RPMI7951 (cell line): ENCODE data around the gene CRB2. TPM values are rescaled to one million over a fixed set of nuclear protein-coding genes. Genes with fewer than 3 reads are reported as not detected.

Source experiments
- DNase-seq: peaks from one replicate; pipeline ENCODE4 v3.0.0-alpha.2; 2012; ENCODE audit warnings: low read depth
- total RNA-seq: library from RNA; depleted of rRNA; stranded (reverse); fragments of >200 nt; shearing (Covaris generic); gene quantifications from 2 replicates; pipeline ENCODE4 v1.2.3, GENCODE V29; 2014

The CRB2 gene
- total RNA-seq, 1 experiment from 2014 or later = not detected

DNA sequence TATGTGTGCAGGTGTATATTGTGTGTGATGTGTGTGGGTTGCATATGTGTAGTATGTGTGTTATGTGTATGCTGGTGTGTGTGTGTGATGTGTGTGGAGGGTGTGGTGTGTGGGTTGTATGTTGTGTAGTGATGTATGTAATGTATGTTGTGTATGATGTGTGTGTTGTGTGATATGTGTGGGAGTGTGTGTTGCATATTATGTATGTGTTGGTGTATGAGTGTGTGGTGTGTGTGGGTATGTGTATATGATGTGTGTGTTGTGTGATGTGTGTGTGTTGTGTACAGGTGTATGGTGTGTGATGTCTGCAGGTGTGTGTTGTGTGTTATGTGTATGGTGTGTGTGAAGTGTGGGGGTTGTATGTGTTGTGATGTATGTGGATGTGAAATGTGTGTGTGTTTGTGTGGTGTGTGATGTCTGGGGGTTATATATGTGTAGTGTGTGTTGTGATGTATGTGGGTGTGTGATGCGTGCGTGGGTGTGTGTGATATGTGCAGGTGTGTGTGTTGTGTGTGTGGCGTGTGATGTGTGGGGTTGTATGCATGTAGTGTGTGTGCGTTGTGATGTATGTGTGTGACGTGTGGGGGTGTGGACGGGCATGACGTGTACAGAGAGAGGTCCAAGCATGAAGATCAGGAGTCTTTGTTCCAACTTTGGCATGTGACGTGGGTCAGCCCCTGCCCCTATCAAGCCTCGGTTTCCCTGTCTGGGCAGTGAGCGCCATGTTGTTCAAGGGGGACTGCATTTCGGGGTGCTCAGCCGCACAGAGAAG is 8.5 kb upstream of the CRB2 start:
- DNase-seq = peak; percentile 22

DNA sequence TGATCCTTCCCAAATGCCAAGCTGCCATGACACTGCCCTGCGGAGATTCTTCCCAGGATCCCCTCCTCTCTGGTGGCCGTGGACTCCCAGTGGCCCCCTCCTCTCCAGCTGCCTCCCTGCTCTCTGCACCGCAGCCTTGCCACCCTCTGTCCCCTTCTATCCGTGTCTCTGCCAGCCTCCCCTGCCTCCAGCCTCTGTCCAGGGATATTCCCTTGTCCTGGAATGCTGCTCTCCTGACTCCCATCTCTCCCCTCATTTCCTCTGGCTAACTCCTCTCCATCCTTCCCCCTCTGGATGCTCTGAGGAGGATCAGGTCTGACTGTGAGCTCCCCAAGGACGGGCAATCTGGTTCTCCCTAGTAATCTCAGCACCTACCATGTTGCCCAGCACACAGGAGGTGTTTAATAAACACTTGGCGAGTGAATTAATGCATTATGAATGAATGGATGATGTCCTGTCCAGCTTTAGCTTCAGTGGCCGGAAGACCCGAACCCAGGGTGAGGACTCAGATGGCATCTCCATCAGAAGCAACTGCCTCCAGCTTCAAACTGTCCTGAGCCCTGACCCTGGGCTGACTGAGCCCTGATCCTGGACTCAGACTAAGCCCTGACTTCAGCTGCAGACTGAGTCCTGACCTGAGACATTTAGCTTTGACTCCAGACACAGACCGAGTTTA is 7.5 kb upstream of the CRB2 start:
- no peak for DNase-seq

DNA sequence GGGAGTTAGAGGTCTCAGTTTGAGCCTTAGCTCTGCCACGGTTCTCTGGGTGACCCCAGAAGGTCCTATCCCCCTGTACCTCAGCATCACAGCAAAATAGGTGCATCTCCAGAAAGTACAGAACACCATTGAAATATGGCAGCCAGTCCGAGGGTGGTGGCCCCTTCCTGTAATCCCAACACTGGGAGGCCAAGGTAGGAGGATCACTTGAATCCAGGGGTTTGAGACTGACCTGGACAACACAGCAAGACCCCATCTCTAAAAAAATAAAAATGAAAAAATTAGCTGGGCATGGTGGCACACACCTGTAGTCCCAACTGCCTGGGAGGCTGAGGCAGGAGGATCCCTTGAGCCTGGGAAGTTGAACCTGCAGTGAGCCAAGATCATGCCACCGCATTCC is 7.0 kb upstream of the CRB2 start:
- no peak for DNase-seq

DNA sequence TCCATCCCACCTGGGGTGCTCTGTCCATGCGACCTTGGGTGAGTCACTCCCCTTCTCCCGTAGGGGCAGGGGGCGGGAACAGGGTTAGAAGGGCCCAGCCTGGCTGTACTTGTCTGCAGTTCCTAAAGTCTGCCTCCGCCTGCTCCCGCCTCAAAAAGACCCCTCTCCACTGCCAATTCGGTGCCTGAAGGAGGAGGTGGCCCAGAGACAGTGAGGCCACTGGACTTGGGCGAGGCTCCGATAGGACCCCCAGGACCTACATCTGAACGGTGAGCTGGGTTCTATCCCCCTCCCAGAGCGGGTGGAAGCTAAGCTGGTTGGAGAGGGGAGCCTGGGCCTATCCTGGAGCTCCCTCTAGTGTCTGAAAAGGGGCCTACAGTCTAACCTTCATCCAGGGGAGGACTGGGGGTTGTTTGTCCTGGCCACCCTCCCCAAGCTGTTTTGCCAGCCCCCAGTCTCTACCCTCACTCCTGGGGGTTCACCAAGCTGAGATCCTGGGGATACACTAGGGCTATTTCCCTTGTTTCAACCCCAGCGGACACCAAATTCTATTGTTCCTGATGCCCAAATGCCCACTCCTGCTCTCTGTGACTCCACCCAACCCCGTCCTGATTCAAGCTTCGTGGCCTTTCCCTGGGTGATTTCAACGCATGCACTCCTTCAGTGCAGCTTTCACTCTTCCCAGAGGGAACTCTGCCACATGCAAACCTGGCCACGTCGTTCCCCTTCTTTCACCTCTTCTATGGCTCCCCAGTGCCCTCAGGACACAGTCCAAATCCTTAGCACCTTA is 6.1 kb upstream of the CRB2 start:
- peak; percentile 42 for DNase-seq

DNA sequence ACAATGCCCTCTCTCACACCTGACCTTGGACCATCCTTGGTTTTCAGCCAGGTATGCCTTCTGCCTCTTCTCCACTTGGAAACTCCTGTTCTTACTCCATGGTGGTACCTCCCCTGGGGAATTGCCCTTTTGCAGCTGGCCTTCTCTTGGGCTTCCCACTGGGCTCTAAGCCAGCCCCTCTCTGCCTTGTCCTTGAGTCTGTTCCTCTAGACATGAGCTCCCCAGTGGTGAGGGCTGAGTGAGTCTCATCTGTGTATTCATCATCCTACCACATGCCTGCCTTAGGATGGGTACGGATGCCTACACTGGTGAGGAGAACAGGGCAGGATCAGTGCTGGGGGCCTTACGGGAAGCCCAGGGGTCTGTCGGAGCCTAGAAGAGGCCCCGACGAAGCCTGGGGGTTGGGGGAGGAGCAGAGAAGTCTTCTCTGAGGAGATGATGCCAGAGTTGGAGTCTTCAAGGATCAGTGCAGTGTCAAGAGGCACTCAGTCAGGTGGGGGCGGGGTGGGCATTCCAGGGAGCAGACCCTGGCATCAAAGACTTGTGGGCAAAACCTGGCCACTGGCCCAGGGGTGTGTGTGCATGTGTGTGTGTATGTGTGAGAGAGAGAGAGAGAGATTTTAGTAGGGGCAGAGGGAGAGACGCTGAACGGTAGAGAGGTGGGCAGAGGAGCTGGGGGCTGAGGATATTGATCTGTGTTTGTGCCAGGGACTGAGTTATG is 5.2 kb upstream of the CRB2 start:
- no peak for DNase-seq

DNA sequence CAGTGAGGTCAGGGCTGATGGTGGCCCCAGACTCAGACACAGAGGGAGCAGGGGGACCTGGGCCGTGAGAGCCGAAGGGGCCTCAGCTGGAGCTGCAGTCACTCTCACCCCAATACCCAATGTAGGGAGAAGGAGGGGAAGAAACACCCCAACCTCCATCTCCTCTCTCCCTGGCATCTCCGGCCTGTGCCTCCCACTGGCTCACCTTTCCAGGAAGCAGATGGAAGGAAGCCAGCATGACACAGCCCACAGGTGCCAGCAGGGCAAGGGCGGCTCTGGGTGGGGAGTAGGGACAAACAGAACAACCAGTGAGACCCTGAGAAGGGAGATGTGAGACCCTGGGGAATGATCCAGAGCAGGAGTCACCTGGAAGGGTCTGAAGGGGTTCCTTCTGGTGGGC is 3.0 kb upstream of the CRB2 start:
- no peak for DNase-seq

DNA sequence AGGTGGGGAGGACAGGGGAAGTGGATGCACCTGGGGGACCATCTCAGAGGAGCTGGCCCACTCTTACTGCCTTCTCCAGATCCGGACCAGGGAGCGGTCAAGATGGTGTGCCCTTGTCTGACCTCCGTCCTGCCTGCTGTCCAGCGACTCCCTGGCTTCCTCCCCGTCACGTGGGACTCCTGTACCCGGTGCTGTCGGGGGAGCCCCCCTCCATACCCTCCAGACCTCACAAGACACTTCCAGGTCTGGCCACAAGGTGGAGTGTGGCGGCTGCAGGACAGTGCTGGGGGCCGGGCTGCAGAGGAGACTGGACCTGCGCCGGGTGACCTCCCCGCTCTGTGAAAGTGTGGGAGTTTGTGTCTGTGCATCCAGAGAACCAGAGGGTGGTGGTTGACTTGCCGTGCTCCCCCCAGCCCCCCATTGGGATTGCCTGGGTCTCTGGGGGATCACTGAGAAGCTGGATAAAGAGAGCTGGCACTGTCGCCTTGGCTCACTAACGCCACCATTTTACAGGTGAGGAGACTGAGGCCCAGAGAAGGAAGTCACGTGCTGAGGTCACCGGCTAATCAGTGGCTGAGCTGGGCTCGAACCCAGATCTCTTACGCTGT is 1.9 kb upstream of the CRB2 start:
- DNase-seq = peak; percentile 46

DNA sequence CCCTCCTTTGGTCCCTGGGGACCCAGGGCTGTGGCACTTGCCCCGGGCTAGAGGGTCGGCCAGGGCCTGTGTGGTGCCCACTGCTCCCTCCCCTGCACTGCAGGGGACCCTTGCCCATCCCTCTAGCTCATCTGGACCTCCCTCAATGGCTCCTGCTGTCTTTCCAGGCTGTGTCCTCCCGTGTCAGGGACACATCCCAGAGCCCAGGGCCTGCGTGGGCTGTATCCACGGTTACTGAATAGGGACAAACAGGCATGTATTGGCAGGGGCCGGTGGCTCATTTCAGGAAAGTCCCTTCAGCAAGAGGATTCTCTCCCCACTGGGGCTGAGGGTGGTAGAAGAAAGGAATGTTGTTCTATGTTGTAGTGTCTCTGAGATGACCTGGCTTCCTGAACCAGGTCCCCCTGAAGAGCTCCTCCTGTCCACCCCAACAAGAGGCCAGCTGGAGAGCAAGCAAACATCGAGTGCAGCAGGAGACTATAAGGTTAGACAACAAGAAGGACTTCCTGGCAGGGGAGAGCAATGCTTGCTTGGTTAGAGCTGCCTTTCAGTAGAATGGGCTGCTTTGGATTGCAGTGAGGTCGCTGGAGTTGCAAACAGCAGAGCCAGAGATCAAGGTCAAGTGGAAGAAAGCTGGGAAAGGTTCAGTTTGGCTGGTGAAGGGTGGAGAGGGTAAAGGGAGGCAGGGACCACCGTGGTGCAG is 1.0 kb upstream of the CRB2 start:
- no peak for DNase-seq

DNA sequence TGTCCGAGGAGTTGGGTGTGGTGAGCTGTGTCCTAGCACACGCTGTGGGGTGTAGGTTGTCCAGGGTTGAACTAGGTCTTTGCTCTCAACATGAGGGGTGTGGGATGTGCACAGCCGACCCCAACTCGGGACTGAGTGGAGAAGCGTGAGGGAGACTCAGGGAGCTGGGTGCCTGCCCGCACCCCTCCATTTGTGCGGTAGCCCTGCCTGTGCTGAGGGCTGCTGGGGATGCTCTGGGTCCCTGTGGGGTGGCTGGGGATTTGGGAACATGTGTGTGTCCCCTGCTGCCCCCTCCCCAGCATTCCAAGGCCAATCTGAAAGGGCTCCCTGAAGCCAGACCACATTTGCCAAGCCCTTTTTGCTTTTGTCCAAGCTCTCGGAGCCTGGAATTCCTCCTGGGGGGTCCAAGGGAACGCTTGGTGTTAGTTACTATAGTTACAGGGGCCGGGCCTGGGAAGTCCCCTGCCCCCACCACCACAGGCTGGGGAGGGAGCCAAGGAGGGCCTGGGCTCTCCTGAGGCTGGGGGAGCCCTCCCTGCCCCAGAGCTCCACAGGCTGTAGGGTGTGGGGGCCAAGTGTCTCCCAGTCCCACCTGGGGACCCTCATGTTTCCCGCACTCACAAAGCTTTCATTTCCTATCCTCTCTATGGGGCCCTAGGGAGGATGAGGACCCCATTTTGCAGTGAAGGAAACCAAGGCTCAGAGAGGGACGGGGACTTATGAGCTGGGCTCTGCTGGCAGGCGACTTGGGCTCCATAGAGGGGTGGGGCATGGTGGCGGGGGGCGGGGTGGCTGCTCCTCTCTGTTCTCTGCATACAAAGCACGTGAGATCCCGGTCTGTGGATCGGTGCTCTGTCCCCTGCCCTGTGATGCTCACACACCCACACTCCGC is 1.1 kb downstream of the CRB2 start:
- no peak for DNase-seq

DNA sequence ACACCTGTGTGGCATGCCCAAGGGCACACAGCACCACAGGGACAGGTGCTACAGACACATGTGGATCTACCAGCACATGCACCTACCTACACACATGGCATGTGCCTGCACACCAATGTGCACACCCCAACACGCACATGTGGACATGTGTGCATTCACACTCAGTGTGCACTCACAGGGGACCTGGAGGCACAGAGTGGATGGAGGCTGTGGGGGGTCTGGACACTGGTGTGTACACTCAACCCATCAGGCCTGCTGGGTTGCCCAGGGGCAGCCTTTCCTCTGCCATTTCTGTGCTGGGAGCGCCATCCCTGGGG is 1.7 kb downstream of the CRB2 start:
- no peak for DNase-seq

DNA sequence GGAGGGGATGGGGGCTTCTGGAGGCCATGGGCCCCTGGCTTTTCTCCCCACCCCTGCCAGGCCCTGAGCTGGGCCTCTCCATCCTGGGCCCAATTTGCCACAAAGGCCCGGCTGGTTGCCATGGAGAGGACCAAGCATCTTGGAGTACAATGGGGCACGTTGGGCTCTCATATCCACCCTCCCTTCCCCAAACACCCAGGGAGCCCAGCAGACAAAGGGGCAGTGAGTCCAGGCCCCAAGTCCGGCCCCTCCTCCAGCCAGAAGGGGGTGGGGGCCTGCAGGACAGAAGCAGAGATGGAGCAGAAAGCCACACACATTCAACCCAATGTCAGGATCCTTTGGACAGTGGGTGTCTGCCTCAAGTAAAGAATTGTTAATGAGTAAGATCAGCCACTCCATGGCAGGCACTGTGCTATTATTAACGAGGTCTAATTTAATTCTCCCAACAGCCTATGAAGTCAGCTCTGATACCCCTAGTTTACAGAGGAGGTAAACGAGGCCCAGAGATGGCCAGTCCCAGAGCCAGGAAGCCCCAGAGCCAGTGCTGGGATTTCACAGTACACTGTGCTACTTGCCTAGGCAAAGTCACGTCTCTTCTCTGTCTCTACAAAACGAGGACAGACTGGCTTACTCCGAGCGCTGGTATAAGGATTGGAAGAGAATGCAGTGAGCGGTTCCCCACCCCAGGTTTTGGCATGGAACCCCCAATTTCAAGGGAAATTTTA is 2.3 kb downstream of the CRB2 start:
- no peak for DNase-seq

DNA sequence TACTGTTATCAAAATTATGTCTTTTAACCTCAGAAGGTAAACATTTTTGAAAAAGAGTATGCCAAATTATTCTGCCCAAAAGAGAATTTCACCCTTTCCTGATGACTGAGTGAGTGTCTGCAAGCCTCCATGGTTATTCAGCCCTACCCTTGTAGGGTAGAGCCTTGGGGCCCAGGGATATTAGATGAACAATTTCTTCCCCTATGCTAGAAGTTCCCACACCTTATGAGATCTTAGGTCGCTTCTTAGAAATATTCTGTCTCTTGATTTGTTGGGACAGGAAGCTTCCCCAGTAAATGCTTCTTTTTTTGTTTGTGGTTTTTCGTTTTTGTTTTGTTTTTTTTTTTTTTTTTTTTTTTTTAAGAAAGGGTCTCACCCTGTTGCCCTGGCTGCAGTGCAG is 3.1 kb downstream of the CRB2 start:
- DNase-seq = no peak

DNA sequence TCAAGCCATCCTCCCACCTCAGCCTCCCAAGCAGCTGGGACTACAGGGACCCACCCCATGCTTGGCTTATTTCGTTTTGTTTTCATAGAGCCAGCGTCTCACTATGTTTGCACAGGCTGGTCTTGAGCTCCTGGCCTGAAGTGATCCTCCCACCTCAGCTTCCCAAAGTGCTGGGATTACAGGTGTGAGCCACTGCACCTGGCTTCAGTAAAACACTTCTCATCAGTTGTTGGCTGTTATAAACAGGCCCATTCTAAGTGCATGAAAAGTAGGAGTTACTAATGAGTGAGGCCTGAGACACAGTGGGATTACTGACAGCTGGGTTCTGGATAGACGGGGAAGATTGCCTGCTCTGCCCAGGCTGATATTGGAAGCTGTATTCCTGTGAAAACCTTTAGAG is 3.5 kb downstream of the CRB2 start:
- DNase-seq = no peak

DNA sequence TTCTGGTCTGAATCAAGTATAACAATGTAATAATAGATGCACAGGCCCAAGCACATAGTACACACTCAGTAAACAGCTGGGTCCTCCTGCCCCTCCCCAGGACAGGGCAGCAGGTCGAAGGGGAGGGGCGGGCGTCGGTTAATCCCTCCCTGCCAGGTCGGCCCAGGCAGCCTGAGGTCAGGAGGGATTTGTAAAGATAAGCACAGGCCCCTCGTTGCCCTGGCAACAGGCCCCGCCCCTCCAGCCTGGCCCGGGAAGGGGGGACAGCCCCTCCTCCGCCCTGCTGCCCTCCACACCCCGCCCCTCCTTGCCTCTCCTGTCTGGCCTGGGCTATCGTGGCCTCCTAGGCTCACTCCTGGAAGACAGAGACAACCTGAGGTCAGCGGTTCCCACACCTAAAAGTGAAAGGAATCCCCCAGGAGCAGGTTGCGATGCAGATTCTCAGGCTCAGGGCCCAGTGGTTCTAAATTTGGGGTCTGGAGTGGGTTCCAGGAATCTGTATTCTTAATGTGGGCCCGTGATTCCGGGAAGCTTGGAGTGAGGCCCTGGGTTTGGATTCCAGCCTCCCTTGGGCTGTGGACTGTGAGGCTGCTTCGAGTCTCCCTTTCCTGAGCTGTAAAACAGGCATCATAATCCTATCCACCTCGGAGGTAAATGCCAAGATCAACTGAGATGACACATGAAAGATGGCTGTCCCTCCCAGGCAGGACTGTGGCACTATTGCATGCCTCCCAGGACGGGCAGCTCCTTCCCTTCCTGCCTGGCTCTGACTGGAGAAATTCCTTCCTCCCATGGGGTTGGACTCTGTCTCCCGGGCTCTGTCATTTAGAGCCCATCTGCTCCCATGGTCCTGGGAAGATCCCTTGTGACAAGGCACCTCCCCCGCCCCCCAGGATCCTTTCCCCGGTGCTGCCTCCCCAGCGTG is 4.4 kb downstream of the CRB2 start:
- DNase-seq = no peak

DNA sequence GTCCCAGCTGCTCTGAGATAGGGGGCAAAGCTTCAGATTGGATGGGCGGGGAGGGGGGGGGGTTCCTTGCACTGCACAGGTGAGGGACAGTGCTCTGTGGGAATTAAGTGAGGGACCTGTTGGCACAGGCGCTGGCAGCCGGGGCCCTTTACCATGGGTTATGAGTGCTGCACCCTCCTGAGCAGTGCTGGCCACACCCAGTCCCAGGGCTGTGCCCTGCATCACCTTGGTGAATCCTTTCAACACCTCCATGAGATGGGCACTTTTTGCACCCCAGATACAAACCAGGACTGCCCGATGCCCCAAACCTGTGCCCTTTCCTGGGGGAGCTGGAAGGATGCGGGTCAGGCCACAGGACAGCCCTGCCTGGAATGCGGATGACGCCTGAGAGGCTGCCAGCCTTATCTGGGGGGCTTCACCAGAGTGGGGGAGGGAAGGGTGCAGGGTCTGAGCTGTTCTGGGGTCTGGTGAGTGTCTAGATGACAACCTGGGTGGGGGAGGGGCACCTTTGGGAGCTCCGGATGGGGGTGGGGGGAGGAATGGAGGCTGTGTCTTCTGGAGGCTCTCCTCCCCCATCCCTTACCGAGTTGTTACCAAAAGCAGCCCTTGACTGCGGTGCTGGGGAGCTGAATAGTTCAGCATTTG is 5.2 kb downstream of the CRB2 start:
- DNase-seq = no peak

DNA sequence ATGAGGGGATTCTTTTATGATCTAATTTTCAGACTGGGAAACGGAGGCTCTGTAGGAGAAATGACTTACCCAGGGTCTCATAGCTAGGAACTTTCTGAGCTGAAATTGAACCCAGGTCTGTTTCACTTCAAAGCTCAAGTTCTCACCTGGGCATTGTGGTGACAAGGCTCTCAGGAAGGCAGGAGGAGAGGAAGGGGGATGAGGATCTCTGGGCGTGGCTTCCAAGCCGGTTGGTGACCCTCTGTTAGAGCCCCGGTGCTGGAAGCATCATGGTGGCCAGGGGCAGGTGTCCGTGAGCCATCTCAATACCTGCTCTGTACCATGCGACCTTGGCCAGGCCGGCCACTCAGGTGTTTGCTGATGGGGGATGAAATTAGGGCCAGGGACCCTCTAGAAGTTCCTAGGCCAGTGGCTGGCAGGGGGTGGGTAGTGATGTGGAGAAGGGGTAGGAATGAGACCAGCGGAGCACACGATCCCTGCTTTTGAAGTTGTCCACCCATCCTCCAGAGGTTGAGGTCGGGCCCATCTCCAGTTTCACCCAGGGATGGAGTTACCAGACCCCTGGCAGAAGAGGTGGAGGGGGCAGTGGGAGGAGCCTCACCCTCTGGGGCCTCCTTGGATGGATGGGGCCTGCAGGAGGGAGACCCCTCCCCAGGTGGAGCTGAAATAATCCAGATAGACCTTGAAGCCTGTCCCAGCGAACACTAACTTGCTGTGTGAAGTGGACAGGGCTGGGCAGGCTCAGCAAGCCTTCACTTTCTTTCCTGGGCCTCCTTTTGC is 5.9 kb downstream of the CRB2 start:
- DNase-seq = no peak

DNA sequence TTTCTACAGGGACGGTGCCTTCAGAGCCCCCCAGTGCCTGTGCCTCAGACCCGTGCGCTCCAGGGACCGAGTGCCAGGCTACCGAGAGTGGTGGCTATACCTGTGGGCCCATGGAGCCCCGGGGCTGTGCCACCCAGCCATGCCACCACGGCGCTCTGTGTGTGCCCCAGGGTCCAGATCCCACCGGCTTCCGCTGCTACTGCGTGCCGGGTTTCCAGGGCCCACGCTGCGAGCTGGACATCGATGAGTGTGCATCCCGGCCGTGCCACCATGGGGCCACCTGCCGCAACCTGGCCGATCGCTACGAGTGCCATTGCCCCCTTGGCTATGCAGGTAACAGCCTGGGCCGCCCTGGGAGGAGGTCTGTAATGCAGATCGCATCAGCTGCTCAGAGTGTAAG is 6.9 kb downstream of the CRB2 start:
- no peak for DNase-seq
